BLaER1 (cell line): ENCODE data around the gene NPR2.

Source experiments
- H3K27ac ChIP-seq: shearing (Covaris generic); formaldehyde crosslinking; 2 replicates; pipeline ENCODE4 v1.8.1; 2022
- H3K27me3 ChIP-seq: shearing (Covaris generic); formaldehyde crosslinking; 2 replicates; pipeline ENCODE4 v1.8.1; 2022
- H3K36me3 ChIP-seq: shearing (Covaris generic); formaldehyde crosslinking; 2 replicates; pipeline ENCODE4 v1.8.1; 2022
- H3K4me1 ChIP-seq: shearing (Covaris generic); formaldehyde crosslinking; 2 replicates; pipeline ENCODE4 v1.8.1; 2022
- H3K4me2 ChIP-seq: shearing (Covaris generic); formaldehyde crosslinking; 2 replicates; pipeline ENCODE4 v1.8.1; 2022
- H3K4me3 ChIP-seq: shearing (Covaris generic); formaldehyde crosslinking; 2 replicates; pipeline ENCODE4 v1.8.1; 2022
- H3K9ac ChIP-seq: shearing (Covaris generic); formaldehyde crosslinking; 2 replicates; pipeline ENCODE4 v1.8.1; 2022
- H3K9me3 ChIP-seq: shearing (Covaris generic); formaldehyde crosslinking; 2 replicates; pipeline ENCODE4 v1.8.1; 2022
- H4K20me1 ChIP-seq: shearing (Covaris generic); formaldehyde crosslinking; 2 replicates; pipeline ENCODE4 v1.8.1; 2022
- Cebpa-rat ChIP-seq: shearing (Covaris generic); IDR thresholded peaks from 2 replicates; pipeline ENCODE4 v1.8.1; 2022

Gene NPR2

GRCh38 chr9:35822926-35823325, 31.5 kb downstream of the NPR2 start:
- no peaks in the 10 kb centered on the region for H4K20me1 ChIP-seq
- H3K36me3 ChIP-seq: no peaks in the 10 kb centered on the region
- no peak overlapping the region for H3K4me2 ChIP-seq
- H3K4me1 ChIP-seq: no peaks in the 10 kb centered on the region
- no peak overlapping the region for H3K9ac ChIP-seq
- H3K4me3 ChIP-seq: no peak overlapping the region
- TF ChIP-seq Cebpa-rat: no peak
- H3K9me3 ChIP-seq: no peaks in the 10 kb centered on the region
- no peak overlapping the region for H3K27ac ChIP-seq
- no peaks in the 10 kb centered on the region for H3K27me3 ChIP-seq

GRCh38 chr9:35826071-35826701, 34.8 kb downstream of the NPR2 start:
- Histone ChIP-seq H3K4me2 (0 out of 2 replicates have a peak overlapping the region, but pooled peaks have one; percentile 16), H3K36me3 (no peaks in the 10 kb centered on the region)
- no peak for TF ChIP-seq Cebpa-rat

GRCh38 chr9:35827486-35827885, 36.1 kb downstream of the NPR2 start:
- no peak for TF ChIP-seq Cebpa-rat
- Histone ChIP-seq H3K36me3 (no peaks in the 10 kb centered on the region), H3K4me1 (peaks cover 18% of the 10 kb centered on the region), H3K4me3 (no peak overlapping the region), H3K9me3 (no peaks in the 10 kb centered on the region), H3K4me2 (no peak overlapping the region), H3K27me3 (no peaks in the 10 kb centered on the region), H4K20me1 (no peaks in the 10 kb centered on the region), H3K9ac (no peak overlapping the region), H3K27ac (no peak overlapping the region)

More at GRCh38 chr9:35826071-35826701, 34.8 kb downstream of the NPR2 start:
- Histone ChIP-seq H3K4me3 (no peak overlapping the region), H3K27ac (no peak overlapping the region), H4K20me1 (no peaks in the 10 kb centered on the region), H3K4me1 (peaks cover 18% of the 10 kb centered on the region), H3K9ac (no peak overlapping the region), H3K27me3 (no peaks in the 10 kb centered on the region), H3K9me3 (no peaks in the 10 kb centered on the region)

GRCh38 chr9:35828716-35829083, 37.3 kb downstream of the NPR2 start, which contains the start of gene FAM221B:
Gene FAM221B, minus strand, starts transcription at chr9:35828732. Its CDS starts 2,571 bp downstream, at chr9:35826161.
- Histone ChIP-seq H4K20me1 (no peaks in the 10 kb centered on the region), H3K4me1 (peaks cover 29% of the 10 kb centered on the region), H3K36me3 (no peaks in the 10 kb centered on the region), H3K27ac (peak within 1 kb of the TSS; percentile 64), H3K4me2 (peak within 1 kb of the TSS; percentile 96), H3K9ac (peak within 1 kb of the TSS; percentile 78), H3K27me3 (no peaks in the 10 kb centered on the region), H3K4me3 (peak within 1 kb of the TSS; percentile 73), H3K9me3 (no peaks in the 10 kb centered on the region)
- TF ChIP-seq Cebpa-rat: no peak

- Histone ChIP-seq H3K9ac (peak within 1 kb of the TSS; percentile 78), H3K4me1 (peaks cover 34% of the 10 kb centered on the region), H3K27ac (peak within 1 kb of the TSS; percentile 64), H3K27me3 (no peaks in the 10 kb centered on the region), H3K9me3 (no peaks in the 10 kb centered on the region), H3K36me3 (no peaks in the 10 kb centered on the region), H4K20me1 (no peaks in the 10 kb centered on the region), H3K4me2 (peak within 1 kb of the TSS; percentile 96), H3K4me3 (peak within 1 kb of the TSS; percentile 73)
- TF ChIP-seq Cebpa-rat: no peak
Observed at GRCh38 chr9:35829084-35829763, 37.8 kb downstream of the NPR2 start, which contains the start of gene TMEM8B. Gene TMEM8B, plus strand, starts transcription at chr9:35829228. Its CDS starts 220 bp downstream, at chr9:35829448.

GRCh38 chr9:35829764-35830096, 38.3 kb downstream of the NPR2 start:
- Histone ChIP-seq H4K20me1 (no peaks in the 10 kb centered on the region), H3K27ac (peak overlapping the region; percentile 64), H3K4me1 (peaks cover 39% of the 10 kb centered on the region), H3K4me2 (peak overlapping the region; percentile 96), H3K9me3 (no peaks in the 10 kb centered on the region), H3K36me3 (no peaks in the 10 kb centered on the region), H3K4me3 (peak overlapping the region; percentile 73), H3K9ac (peak overlapping the region; percentile 78), H3K27me3 (no peaks in the 10 kb centered on the region)
- TF ChIP-seq Cebpa-rat: no peak

GRCh38 chr9:35831040-35831439, 39.6 kb downstream of the NPR2 start:
- Histone ChIP-seq H3K27ac (no peak overlapping the region), H3K4me2 (no peak overlapping the region), H3K4me3 (no peak overlapping the region), H3K36me3 (peaks cover 12% of the 10 kb centered on the region; the same call in 1 of the 2 replicates), H3K4me1 (peaks cover 42% of the 10 kb centered on the region), H3K9ac (no peak overlapping the region), H4K20me1 (no peaks in the 10 kb centered on the region), H3K9me3 (no peaks in the 10 kb centered on the region), H3K27me3 (no peaks in the 10 kb centered on the region)
- no peak for TF ChIP-seq Cebpa-rat

GRCh38 chr9:35832814-35833213, 41.4 kb downstream of the NPR2 start:
- peak overlapping the region; percentile 78 for H3K4me2 ChIP-seq
- peaks cover 42% of the 10 kb centered on the region for H3K4me1 ChIP-seq

GRCh38 chr9:35834260-35835215, 43.1 kb downstream of the NPR2 start:
- H3K4me1 ChIP-seq: peaks cover 34% of the 10 kb centered on the region
- H3K4me2 ChIP-seq: peak overlapping the region; percentile 78
- no peaks in the 10 kb centered on the region for H3K27me3 ChIP-seq
- TF ChIP-seq Cebpa-rat: no peak
- no peak overlapping the region for H3K4me3 ChIP-seq
- H4K20me1 ChIP-seq: no peaks in the 10 kb centered on the region
- H3K27ac ChIP-seq: peak overlapping the region; percentile 49; the same call in 1 of the 2 replicates
- H3K9ac ChIP-seq: no peak overlapping the region
- H3K36me3 ChIP-seq: peaks cover 12% of the 10 kb centered on the region; the same call in 1 of the 2 replicates
- H3K9me3 ChIP-seq: no peaks in the 10 kb centered on the region

More at GRCh38 chr9:35832814-35833213, 41.4 kb downstream of the NPR2 start:
- H3K9me3 ChIP-seq: no peaks in the 10 kb centered on the region
- no peak overlapping the region for H3K4me3 ChIP-seq
- TF ChIP-seq Cebpa-rat: no peak
- peak overlapping the region; percentile 48; the same call in 1 of the 2 replicates for H3K9ac ChIP-seq
- H3K27me3 ChIP-seq: no peaks in the 10 kb centered on the region
- no peaks in the 10 kb centered on the region for H4K20me1 ChIP-seq
- H3K27ac ChIP-seq: 0 out of 2 replicates have a peak overlapping the region, but pooled peaks have one; percentile 49
- H3K36me3 ChIP-seq: peaks cover 12% of the 10 kb centered on the region; the same call in 1 of the 2 replicates
